IPS-18c (cell line): ENCODE data around the gene CLEC16A.

Experiments used
- H3K4me3 ChIP-seq: 2 replicates; pipeline ENCODE4 v1.7.0; 2013; ENCODE audit warnings: low read depth, mild to moderate bottlenecking, low read length, moderate library complexity; ENCODE audit not compliant: insufficient read depth
- H3K9me3 ChIP-seq: one replicate; pipeline ENCODE4 v1.6.1; 2013; ENCODE audit warnings: mild to moderate bottlenecking, low read length, moderate library complexity; ENCODE audit not compliant: control insufficient read depth, insufficient read depth

Gene CLEC16A

DNA sequence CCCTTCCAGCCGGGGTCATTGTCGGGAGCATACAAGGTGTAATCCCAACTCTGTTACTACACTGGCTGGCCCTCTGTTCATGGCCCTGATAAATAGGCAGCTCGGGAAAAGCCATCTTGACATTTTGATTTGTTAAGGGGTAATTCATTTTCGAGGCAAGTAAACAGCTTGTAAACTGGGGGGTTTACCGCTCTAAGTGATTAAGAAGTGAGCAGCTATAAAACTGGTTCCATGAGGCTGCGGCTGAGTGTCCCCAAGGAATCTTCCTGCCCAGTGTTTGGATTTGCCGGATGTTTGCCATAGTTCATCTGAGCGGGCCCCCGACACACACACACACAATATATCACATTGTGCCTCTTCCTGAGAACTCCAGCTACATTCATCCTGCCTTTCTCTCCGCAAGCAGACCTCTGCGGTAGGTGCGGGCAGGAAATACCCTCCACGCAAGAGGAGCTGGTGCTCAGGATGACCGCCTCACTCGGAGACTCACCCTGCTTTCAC lies 219.4 kb downstream of the CLEC16A start:
- Histone ChIP-seq H3K4me3 (no peak overlapping the region), H3K9me3 (no peaks in the 10 kb centered on the region)

DNA sequence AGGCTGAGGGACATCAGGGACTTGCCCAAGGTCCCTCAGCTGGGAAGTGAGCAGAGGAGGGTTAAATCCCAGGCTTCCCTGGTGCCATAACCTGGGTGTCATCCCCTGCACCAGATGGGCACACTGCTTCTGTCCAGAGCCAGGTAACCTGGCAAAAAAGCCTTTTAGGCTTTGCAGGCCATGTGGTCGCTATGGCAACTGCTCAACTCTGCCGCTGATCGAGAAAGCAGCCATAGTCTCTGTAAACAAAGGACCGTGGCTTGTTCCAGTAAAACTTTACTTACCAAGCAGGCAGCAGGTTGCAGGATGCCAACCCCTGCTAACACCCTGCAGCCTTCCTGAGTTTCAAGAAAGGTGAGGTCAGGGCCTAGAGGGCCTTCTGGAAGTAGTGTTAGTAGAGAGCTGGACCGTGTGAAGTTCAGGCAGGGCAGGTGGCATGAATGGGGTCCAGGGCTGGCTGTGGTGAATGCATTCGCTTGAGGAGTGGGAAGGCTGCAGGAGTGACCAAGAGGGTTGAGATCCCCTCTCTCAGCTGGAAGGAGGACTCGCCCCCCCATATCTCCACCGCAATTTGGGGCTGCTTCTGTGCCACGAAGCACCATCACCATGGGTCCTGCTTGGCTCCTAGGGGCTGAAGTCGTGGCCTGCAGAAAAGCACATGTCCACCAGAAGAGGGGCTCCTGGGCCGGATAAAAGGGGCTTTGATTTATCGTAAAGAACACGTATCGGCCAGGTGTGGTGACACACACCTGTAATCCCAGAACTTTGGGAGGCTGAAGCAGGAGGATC lies 220.3 kb downstream of the CLEC16A start:
- Histone ChIP-seq H3K4me3 (no peak overlapping the region), H3K9me3 (no peaks in the 10 kb centered on the region)

DNA sequence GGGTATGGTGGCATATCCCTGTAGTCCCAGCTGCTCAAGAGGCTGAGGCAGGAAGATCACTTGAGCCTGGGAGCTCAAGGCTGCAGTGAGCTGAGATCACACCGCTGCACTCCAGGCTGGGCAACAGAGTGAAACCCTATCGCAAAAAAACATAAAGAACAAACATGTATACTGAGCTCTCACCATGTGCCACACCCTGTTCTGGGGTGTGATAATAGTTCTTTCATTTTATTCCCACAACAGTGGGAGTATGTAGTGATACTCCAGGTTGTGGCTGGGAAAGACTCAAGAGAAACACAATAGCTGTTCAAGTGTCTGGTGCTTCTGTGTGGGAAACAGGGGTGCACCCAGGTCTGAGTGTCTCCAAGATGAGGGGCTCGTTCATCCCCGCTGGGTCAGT lies 221.0 kb downstream of the CLEC16A start:
- no peak overlapping the region for H3K4me3 ChIP-seq
- no peaks in the 10 kb centered on the region for H3K9me3 ChIP-seq

DNA sequence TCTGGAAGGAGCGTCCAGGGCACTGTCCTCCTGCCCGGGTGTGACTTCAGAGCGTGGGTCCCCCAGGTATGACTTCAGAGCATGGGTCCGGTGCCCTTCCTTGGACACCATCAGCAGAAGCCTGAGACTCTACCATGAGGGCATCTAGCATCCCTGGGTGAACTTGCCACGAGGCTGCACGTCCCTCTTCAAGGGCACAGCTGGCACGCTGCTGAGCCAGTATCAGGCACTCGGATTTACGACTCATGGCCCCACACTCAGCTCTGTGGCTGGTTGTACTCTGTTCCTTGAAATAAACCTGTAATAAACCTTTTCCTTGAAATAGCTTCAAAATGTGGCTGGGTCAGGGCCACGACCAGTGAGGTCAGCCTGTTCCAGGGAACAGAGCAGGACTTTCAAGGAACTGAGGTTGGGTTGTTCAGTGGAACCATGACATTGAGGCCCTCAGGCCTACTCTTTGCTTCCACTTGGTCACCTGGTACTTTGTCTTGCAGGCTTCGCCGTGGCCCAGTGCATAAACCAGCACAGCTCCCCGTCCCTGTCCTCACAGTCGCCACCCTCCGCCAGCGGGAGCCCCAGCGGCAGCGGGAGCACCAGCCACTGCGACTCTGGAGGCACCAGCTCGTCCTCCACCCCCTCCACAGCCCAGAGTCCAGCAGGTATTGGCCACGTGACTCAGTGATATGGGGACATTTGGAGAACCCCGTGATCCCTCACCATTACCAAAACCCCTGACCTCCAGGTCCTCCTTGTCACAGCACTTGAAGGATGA lies 221.7 kb downstream of the CLEC16A start:
- no peak overlapping the region for H3K4me3 ChIP-seq

DNA sequence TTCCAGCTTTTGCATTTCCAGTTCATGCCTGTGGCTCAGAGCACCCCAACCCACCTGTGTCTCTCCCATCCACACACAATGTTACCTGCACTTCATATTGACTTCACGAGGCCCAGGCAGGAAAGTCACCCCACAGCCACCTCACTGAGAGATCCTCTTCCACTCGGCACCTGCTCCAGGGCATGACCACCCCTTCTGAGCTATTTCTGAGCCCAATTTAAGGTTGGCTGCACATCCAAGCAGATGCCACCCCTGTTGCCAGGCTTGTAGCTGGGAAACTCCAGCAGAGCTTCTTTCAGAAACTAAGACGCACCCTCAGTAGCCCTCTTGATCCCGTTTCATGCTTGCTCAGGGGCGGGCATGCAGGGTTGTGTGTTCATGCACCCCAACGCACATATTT lies 223.2 kb downstream of the CLEC16A start:
- Histone ChIP-seq H3K9me3 (no peaks in the 10 kb centered on the region), H3K4me3 (no peak overlapping the region)

More for the DNA sequence above, 221.7 kb downstream of the CLEC16A start:
- no peaks in the 10 kb centered on the region for H3K9me3 ChIP-seq

DNA sequence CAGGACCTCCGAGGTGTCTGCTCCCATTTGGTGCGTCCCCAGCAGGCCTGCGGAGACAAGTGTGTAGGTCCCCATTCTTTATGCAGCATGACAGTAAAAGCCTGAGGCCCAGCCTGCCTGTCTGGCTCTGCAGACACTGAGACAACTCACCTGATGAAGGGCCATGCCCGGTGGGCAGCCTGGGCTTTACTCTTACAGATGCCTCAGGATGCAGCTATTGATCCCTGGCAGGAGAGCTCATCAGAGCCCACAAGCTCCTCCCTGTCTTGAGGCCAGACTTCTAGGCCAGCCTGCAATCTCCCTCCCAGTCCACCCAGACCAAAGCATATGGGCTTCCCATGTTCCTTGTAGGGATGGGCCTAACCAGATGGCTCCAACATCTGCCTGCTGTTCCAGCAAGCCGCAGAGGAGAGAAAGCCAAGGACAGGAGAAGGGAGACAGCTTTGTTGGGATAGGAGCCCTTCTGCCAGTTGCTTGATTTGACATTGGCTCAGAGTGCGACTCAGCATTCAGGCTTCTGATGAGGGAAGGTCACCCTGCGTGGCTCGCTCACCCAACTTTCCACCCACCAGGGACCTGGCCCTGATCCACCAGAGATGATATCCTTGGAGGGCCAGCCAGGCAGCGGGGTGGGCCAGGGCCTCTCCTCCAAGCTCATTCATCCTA lies 224.2 kb downstream of the CLEC16A start:
- no peaks in the 10 kb centered on the region for H3K9me3 ChIP-seq
- no peak overlapping the region for H3K4me3 ChIP-seq

DNA sequence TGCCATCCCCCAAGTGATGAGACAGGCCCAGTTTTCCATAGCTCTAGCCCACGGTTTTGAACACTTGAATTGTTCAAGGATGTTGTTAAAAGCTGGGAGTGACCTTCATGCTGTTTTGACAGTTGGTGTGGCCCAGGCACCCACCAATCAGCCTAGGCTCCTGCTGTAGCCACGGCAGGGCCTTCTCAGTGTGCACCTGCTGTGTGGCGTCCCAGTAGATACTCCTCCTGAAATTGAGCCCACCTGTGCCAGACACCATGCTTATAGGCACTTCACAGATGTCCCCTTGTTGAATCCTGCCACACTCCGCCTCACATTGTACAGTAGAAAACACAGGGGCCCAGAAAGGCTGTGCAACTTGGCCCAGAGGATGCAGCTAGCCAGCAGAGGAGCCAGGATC lies 225.3 kb downstream of the CLEC16A start:
- Histone ChIP-seq H3K9me3 (no peaks in the 10 kb centered on the region), H3K4me3 (no peak overlapping the region)

DNA sequence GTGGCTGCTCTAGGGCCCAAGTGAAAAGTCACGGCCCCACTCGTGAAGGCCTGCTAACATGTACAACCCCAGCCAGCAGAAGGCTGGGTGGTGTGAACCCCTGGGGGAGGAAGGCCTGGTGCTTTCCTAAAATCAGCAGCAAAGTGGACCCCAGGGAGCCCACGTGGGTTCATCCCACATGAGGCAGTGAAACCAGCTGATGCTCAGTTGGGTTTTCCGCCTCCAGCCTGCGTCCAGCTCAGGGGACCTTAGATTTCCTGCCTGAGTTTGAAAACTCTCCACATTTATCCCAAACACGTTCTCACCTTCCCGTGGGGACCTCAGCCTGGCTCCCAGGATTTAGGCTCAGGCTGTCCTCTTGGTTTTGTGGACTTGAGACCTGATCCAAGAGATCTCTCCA lies 225.8 kb downstream of the CLEC16A start:
- no peaks in the 10 kb centered on the region for H3K9me3 ChIP-seq
- no peak overlapping the region for H3K4me3 ChIP-seq

DNA sequence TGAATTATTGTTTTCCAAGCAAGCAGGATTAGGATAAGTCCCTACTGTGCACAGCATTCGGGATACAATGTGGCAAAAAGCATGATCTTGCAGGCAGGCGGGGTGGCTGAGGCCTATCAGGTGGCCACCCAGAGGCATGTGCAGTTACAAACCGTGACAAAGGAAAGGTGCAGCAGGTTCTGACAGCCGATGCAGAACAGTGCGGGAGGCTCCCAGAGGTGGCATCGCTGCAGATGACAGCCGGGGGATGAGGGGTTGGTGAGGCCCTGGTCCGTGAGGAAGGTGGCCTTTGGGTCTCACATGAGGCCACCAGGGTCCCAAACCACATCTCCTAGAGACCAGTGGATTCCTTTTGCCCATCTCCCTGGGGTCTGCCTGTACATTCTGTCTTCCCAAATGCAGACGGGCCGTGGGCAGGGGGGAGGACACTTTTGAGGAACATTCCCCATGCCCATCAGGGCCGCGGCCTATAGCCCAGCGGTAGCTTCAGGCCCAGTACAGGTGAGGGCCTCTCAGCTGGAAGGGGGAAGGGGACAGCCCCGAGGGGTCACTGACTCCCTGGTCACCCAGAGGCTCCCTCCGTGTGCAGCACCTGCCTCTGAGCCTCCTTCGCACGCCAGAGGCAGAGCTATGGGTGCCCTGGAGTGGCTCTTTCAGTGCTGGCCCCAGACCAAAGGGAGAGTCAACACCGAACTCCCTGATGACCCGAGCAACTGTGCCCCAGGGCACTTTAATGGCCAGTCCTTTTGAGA lies 226.5 kb downstream of the CLEC16A start:
- no peak overlapping the region for H3K4me3 ChIP-seq
- H3K9me3 ChIP-seq, result no peaks in the 10 kb centered on the region

DNA sequence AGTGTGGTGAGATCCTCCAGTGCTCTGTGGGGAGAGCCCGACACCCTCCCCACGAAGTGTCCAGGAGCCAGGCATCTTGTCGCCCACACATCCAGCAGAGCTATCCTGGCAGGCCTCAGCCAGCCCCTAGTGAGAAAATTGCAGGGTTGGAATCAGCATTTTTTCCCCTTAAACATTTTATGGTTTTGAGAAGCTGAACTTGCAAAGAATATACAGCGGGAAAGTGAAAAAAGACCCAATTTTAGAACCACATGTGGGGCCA lies 227.0 kb downstream of the CLEC16A start:
- Histone ChIP-seq H3K9me3 (no peaks in the 10 kb centered on the region), H3K4me3 (no peak overlapping the region)

DNA sequence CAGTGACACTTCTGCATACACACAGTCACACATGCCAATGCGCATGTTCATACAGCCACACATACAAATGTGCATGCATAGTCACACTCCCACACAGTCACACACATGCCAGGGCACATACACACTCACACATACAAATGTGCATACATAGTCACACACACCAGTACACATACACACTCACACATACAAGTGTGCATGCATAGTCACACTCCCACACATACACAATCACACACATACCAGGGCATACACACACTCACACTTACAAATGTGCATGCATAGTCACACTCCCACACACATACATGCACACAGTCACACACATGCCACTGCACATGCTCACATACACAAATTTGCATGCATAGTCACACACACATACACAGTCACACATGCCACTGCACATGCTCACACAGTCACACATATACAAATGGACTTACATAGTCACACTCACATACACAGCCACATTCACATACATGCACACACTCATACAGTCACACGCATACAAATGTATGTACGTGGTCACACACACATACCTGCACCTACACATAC lies 227.5 kb downstream of the CLEC16A start:
- H3K4me3 ChIP-seq, result no peak overlapping the region
- H3K9me3 ChIP-seq, result no peaks in the 10 kb centered on the region

DNA sequence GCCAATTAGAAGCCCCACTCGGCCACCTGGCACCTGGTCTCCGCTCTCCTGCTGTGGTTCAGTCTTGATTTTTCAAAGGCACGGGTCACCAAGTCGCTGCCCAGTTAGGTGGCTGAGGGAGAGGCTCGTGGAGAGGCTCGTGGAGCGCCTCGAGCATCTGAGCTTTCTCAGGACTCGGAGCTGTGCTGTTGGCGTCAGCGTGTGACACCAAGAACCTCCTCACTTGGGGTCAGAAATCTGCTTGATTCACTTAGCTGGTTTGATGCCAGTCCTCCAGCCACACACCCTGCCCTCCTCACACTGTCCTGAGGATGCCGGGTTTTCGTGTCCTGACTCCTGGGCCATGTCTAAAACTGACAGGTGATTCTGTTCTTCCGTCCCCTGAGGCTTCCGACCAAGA lies 229.1 kb downstream of the CLEC16A start:
- H3K4me3 ChIP-seq, result no peak overlapping the region
- H3K9me3 ChIP-seq, result no peaks in the 10 kb centered on the region

DNA sequence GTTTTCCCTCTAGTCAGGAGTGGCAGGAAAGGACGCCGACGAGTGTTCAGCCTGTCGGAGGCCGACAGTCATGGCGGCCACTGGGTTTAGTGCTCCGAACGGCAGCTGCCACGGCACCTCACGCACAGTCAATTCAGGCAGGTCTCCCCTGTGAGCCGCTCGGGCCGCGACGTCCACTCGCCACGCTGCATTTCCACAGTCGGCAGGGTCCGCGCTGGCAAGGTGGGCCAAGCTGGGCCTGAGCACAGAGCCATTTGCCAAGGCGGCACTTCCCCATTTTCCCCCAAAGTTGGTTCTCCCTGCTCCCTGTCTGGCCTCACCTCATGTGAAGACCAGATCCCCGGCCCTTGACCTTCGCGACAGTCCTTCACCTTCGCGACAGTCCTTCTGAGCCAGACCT lies 229.8 kb downstream of the CLEC16A start:
- no peak overlapping the region for H3K4me3 ChIP-seq

DNA sequence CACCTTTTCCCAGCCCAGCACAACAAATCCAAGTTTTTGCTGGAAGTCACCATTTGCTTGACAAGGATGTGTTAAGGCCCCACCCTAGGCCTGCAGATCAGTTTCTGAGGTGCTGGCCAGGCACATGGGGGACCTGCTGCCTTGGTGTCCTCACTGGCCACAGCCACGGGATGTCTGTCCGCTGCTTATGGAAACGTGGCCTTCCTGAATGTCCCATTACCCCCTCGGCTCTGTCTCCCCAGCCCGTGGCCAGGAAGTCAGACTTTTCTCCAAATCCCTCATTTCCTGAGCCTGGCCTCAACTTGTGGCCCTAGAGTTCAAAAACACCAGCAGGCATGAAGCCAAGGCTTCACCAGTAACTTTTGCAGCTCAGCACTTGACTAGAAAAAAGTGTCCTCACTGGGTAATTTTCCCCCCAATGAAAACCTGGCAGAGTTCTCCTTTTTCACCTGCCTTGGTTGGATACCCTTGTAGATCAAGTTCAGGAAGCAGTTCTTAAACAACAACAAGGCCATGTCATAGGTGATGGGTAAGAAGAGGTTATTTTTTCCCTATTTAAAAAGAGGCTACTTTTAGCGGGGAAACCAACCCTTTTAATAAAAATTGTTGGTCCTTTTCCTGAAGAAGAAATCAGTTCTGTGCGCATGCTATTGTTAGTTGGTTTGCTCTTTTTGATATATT lies 230.9 kb downstream of the CLEC16A start:
- Histone ChIP-seq H3K4me3 (no peak overlapping the region), H3K9me3 (peaks cover 2% of the 10 kb centered on the region)

More for the DNA sequence above, 229.8 kb downstream of the CLEC16A start:
- no peaks in the 10 kb centered on the region for H3K9me3 ChIP-seq

DNA sequence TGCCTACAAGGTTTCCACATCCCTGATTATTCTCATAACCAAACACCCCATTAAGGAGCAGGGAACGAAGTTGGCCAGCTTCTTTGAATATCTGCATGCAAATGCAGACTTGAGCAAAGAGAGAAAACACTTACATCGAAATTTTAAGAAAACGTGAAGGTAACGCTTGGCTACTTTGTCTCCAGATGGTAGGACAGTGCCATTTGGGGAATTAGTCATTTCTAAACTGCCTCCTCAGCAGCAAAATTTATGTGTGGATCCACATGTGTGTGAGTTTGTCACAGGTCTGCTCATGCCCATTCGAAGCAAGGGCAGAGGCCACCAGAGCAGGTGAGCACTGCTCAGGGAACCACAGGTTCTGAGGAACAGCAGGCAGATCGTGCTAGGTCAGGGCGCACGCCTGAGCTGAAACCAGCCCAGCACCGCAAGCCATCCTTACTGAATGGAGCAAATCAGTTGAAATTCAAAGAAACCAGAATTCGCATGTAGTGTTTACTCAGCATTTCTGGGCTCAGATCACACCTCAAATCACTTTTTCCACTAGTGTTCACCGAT lies 231.5 kb downstream of the CLEC16A start:
- no peak overlapping the region for H3K4me3 ChIP-seq
- H3K9me3 ChIP-seq, result peaks cover 2% of the 10 kb centered on the region

DNA sequence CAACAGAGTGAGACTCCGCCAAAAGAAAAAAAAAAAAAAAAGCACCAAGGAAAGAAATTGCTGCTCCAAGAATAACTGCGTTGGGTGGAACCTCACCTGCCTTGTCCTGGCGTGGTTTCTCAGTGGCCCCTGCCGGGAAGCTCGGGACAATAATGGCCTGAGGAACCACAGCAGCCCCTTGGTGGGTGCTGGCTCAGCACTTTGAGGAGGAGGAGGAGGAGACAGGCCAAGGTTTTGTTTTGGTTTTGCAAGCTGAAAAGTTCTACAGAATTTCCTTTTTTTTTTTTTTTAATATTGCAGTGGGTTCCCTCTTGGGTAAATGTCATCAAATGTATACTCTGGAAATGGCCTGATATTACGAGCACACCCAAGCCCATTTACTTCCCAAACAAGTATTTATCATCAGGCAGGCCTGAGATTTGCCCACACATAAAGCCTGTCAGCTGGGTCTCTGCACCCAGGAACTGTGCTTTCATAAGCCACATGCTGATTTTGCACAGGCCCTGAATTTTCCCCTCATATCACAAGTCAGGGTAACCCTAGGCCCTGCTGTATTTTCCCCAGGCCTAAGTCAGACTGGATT lies 233.3 kb downstream of the CLEC16A start:
- Histone ChIP-seq H3K9me3 (peaks cover 2% of the 10 kb centered on the region), H3K4me3 (no peak overlapping the region)
